Stimulated activated CD8-positive, alpha-beta memory T cell treated with anti-CD3 and anti-CD28 coated beads, Interleukin-12 subunit alpha, Interleukin-12 subunit beta, amount 100 ng/mL, for 4 hours (primary cell): ENCODE data around the gene KIF13A.
A peak's percentile ranks its signal among the peaks of the same experiment; 100 is the strongest.
"Not testable (repeated sequence)": the region's sequence is repeated elsewhere in the genome, so short reads cannot be mapped to it uniquely, and the experiment has no call there.

Experiments used
- DNase-seq: peaks from one replicate; pipeline ENCODE4 v3.0.0-alpha.2; 2020; ENCODE audit warnings: low read depth

KIF13A gene

GRCh38 chr6:17998442-17998841 is 11.0 kb upstream of the KIF13A start:
- DNase-seq = no peak

GRCh38 chr6:17998003-17998402 is 10.6 kb upstream of the KIF13A start:
- DNase-seq = no peak

- no peak for DNase-seq
Measured at GRCh38 chr6:17995414-17995813, 8.0 kb upstream of the KIF13A start.

- no peak for DNase-seq
Measured at GRCh38 chr6:17994019-17994418, 6.6 kb upstream of the KIF13A start.

- no peak for DNase-seq
Measured at GRCh38 chr6:17988422-17988944, 1.0 kb upstream of the KIF13A start.

GRCh38 chr6:17987697-17988421 is 424 bp upstream of the KIF13A start:
- DNase-seq = peak; percentile 15

GRCh38 chr6:17986656-17987446 is 584 bp downstream of the KIF13A start:
- no peak for DNase-seq

- no peak for DNase-seq
Measured at GRCh38 chr6:17985934-17986655, 1.3 kb downstream of the KIF13A start.

- no peak for DNase-seq
Measured at GRCh38 chr6:17984812-17985670, 2.4 kb downstream of the KIF13A start.

- DNase-seq = no peak
Measured at GRCh38 chr6:17984399-17984798, 3.0 kb downstream of the KIF13A start.

- no peak for DNase-seq
Measured at GRCh38 chr6:17983730-17984129, 3.7 kb downstream of the KIF13A start.

- no peak for DNase-seq
Measured at GRCh38 chr6:17980329-17980728, 7.1 kb downstream of the KIF13A start.

GRCh38 chr6:17979479-17979878 is 8.0 kb downstream of the KIF13A start:
- DNase-seq = no peak

GRCh38 chr6:17976258-17976657 is 11.2 kb downstream of the KIF13A start:
- DNase-seq = not testable (repeated sequence)

- no peak for DNase-seq
Measured at GRCh38 chr6:17974570-17975368, 12.7 kb downstream of the KIF13A start.

GRCh38 chr6:17972978-17973622 is 14.3 kb downstream of the KIF13A start:
- DNase-seq = no peak

GRCh38 chr6:17972074-17972952 is 15.1 kb downstream of the KIF13A start:
- no peak for DNase-seq

- no peak for DNase-seq
Measured at GRCh38 chr6:17971128-17972073, 16.0 kb downstream of the KIF13A start.
